Stomach (tissue), 9 donors: ENCODE results near the gene APCDD1. TPM values are rescaled to one million over a fixed set of nuclear protein-coding genes. Genes with fewer than 3 reads are reported as not detected.

ENCODE experiments used
- DNase-seq, 2 donors: peaks; one replicate each; pipeline versions ENCODE4 v3.0.0 to v3.0.0-alpha.2; 2013 to 2019
- H3K27ac ChIP-seq, 5 donors: fragments of 200-600 bp in 4 of 5; sonication (generic) in 4 of 5; one replicate each; pipeline ENCODE4 v1.5.1; 2013 to 2019; ENCODE audit warnings: mild to moderate bottlenecking in 1 of 5, moderate library complexity in 1 of 5
- H3K27me3 ChIP-seq, 3 donors: fragments of 200-600 bp; sonication (generic); one replicate each; pipeline ENCODE4 v1.5.1; 2017 to 2019; ENCODE audit warnings: mixed run types in 1 of 3
- H3K36me3 ChIP-seq, 4 donors: fragments of 200-600 bp; sonication (generic); 1 replicate in 3 of 4; 2 replicates in 1 of 4; pipeline ENCODE4 v1.5.1; 2016 to 2019
- H3K4me1 ChIP-seq, 4 donors: fragments of 200-600 bp; sonication (generic); one replicate each; pipeline ENCODE4 v1.5.1; 2016 to 2019
- H3K4me3 ChIP-seq, 4 donors: fragments of 200-600 bp; sonication (generic) in 3 of 4; one replicate each; pipeline ENCODE4 v1.5.1; 2016 to 2019; ENCODE audit warnings: mild to moderate bottlenecking in 1 of 4
- H3K9me3 ChIP-seq, 4 donors: fragments of 200-600 bp; sonication (generic); one replicate each; pipeline ENCODE4 v1.5.1; 2016 to 2019
- CTCF ChIP-seq, 7 experiments: fragments of 450-650 bp in 4 of 7; fragments of 200-600 bp in 3 of 7; sonication (generic) in 3 of 7; IDR thresholded peaks; one replicate each; pipeline ENCODE4 v1.5.1; 2016 to 2019; ENCODE audit warnings: antibody characterized with exemption in 7 of 7, control low read depth in 2 of 7, mild to moderate bottlenecking in 1 of 7
- EP300 ChIP-seq: sonication (generic); formaldehyde crosslinking; IDR thresholded peaks from one replicate; pipeline ENCODE4 v1.6.1; 2017; ENCODE audit warnings: antibody characterized with exemption
- POLR2A ChIP-seq, 4 donors: fragments of 450-650 bp; IDR thresholded peaks; one replicate each; pipeline ENCODE4 v1.6.1; 2016; ENCODE audit warnings: antibody characterized with exemption in 4 of 4, control low read depth in 2 of 4, mild to moderate bottlenecking in 1 of 4, moderate library complexity in 1 of 4
- POLR2AphosphoS5 ChIP-seq, 3 donors: sonication (generic); formaldehyde crosslinking; IDR thresholded peaks; one replicate each; pipeline ENCODE4 v1.6.1; 2016; ENCODE audit warnings: antibody characterized with exemption in 3 of 3
- WGBS, 5 donors: extraction: QIAGEN DNeasy Blood & Tissue Kit in 3 of 5; methylation state at CpG; one replicate each; pipeline versions ENCODE4 v1.1.5 to v1.1.7; 2013 to 2018; 5-methylcytosine and 5-hydroxymethylcytosine counted together
- intact Hi-C: fragments of 100-400 bp; cut with DNase I; formaldehyde crosslinking; loops from one replicate; pipeline ENCODE4 v1.15.1; 2023; ENCODE audit warnings: low total_unique reads
- polyA plus RNA-seq, 3 donors: library from polyadenylated mRNA; stranded (reverse); fragments of 200-250 nt; gene quantifications; one replicate each; pipeline ENCODE4 v1.2.3, GENCODE V29; 2013
- total RNA-seq, 5 donors: library from RNA; depleted of rRNA; stranded (reverse); fragments of >200 nt; gene quantifications; one replicate each; pipeline versions ENCODE4 v1.1.0 to v1.2.3, GENCODE V29; 2014 to 2016
- donor health status: healthy with polysubstance abuse.
- donor health status: Bipolar disorder and iron deficiency.
- donor health status: healthy.

The APCDD1 gene
- total and polyA plus RNA-seq, 8 donors: 11.0 to 142 (median 25.9) TPM

GRCh38 chr18:10424585-10425307, 29.7 kb upstream of the APCDD1 start:
- Histone ChIP-seq H3K27me3 (no peaks in the 10 kb centered on the region), H3K36me3 (no peaks in the 10 kb centered on the region), H3K9me3 (no peaks in the 10 kb centered on the region), H3K4me1 (no peaks in the 10 kb centered on the region), H3K4me3 (no peak overlapping the region), H3K27ac (peak overlapping the region in 1 of 5 donors; percentile 20)
- peak in 1 of 2 donors; percentile 54 for DNase-seq
- TF ChIP-seq EP300 (no peak), CTCF (IDR thresholded peaks at IDR 0.05) (no peak), POLR2AphosphoS5 (IDR thresholded peaks at IDR 0.05) (no peak), POLR2A (IDR thresholded peaks at IDR 0.05) (no peak)
- WGBS, 5 donors: 58 to 78% (median 68%) methylated on average over 7 of the region's 7 CpGs
- intact Hi-C loops: no loop called here

GRCh38 chr18:10430677-10431076, 23.8 kb upstream of the APCDD1 start:
- Histone ChIP-seq H3K9me3 (no peaks in the 10 kb centered on the region), H3K4me3 (no peak overlapping the region), H3K27me3 (no peaks in the 10 kb centered on the region), H3K4me1 (peaks cover 5 to 34% (median 12%) of the 10 kb centered on the region in 4 donors), H3K36me3 (no peaks in the 10 kb centered on the region), H3K27ac (no peak overlapping the region)
- TF ChIP-seq CTCF (IDR thresholded peaks at IDR 0.05): no peak
- TF ChIP-seq POLR2A (IDR thresholded peaks at IDR 0.05): no peak
- no peak for TF ChIP-seq EP300
- peak in 1 of 3 donors; percentile 23 for TF ChIP-seq POLR2AphosphoS5 (IDR thresholded peaks at IDR 0.05)
- no peak for DNase-seq
- intact Hi-C loops: no loop called here
- 35 to 74% (median 58%) methylated on average over 4 of the region's 4 CpGs for whole genome bisulfite sequencing, 5 donors

GRCh38 chr18:10431680-10432079, 22.8 kb upstream of the APCDD1 start:
- no peak for TF ChIP-seq POLR2AphosphoS5 (IDR thresholded peaks at IDR 0.05)
- no peak for TF ChIP-seq CTCF (IDR thresholded peaks at IDR 0.05)
- no peak for TF ChIP-seq EP300
- TF ChIP-seq POLR2A (IDR thresholded peaks at IDR 0.05): no peak
- H3K4me3 ChIP-seq: no peak overlapping the region
- no peaks in the 10 kb centered on the region for H3K9me3 ChIP-seq
- no peaks in the 10 kb centered on the region for H3K36me3 ChIP-seq
- peaks cover 5 to 34% (median 12%) of the 10 kb centered on the region in 4 donors for H3K4me1 ChIP-seq
- H3K27me3 ChIP-seq: no peaks in the 10 kb centered on the region
- DNase-seq: no peak
- WGBS, 5 donors: 51 to 81% (median 64%) methylated on average over 2 of the region's 2 CpGs
- H3K27ac ChIP-seq: no peak overlapping the region
- intact Hi-C loops: no loop called here

GRCh38 chr18:10432781-10433180, 21.7 kb upstream of the APCDD1 start:
- peak; percentile 41 to 75 for DNase-seq
- Histone ChIP-seq H3K36me3 (no peaks in the 10 kb centered on the region), H3K27me3 (no peaks in the 10 kb centered on the region), H3K9me3 (no peaks in the 10 kb centered on the region), H3K27ac (peak overlapping the region in 2 of 5 donors; percentile 2 to 19), H3K4me1 (peaks cover 5 to 34% (median 12%) of the 10 kb centered on the region in 4 donors), H3K4me3 (no peak overlapping the region)
- 32 to 53% (median 34%) methylated on average over 7 of the region's 7 CpGs for WGBS, 5 donors
- intact Hi-C loops: no loop called here
- TF ChIP-seq CTCF (IDR thresholded peaks at IDR 0.05) (no peak), POLR2AphosphoS5 (IDR thresholded peaks at IDR 0.05) (no peak), EP300 (no peak), POLR2A (IDR thresholded peaks at IDR 0.05) (no peak)
